HG02678 (cell line): Measurements from ENCODE around the gene CLASP2.
"Not testable (repeated sequence)": the region's sequence is repeated elsewhere in the genome, so short reads cannot be mapped to it uniquely, and the experiment has no call there.

Experiments
- ATAC-seq: cut with Tn5 transposase; IDR thresholded peaks from one replicate; pipeline ENCODE4 v1.9.1; 2021; ENCODE audit warnings: mild to moderate bottlenecking, moderate library complexity; ENCODE audit not compliant: unreplicated experiment

The CLASP2 gene

DNA sequence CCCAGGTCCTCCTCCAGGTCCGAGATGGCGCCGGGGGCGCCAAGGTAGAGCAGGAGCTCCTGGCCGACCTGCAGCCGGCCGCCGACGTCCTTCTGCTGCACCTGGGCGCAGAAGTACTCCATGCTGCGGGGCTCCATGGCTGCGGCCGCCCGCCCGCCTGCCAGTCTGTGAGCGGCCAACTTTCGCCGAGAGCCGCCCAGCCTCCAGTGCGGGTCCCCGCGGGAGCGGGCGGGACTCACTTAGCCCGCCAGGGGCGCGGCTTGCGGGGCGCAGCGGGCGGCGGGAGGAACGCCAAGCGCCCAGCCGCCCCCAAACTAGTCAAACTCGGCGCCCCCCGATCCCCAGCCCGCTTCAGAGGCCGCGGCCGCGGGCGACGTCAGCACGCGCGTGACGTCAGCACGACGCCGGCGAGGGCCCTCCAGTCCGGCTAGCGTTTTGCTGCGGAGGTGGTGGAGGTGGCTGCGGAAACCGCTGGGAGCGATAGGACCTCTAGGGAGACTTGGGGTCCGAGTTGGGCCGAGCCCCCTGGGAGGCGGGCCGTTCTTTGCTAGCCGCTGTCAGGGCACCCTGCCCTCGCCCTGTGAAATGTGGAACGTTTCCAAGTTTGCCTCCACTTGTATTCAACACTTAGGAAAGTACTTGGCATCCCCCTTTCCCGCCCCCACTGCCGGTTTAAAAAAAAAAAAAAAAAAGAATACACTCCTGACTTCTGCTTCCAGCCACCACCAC, at the start of gene CLASP2:
CLASP2 (minus strand) TSS at position 389 of the 729 bp plus-strand sequence; CDS start at position 137, 252 bp downstream.
- ATAC-seq = peak; percentile 96

DNA sequence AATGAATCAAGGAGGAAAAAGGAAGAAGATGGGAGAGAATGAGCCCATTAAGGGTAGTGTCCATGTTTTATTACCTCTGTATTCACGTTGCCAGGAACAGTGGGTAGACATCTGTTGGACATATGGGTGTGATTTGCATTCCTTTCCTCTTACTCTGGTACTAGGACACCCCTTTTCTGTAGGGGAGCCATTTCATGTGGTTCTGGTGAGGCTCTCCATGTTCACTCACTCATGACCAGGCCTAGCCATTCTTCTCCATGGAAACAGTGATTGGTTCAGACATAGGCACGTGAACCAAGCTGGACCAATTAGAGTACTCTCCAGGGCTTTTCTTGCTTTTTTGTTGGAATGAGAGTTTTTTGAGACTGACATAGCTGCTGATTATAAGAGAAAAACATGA, 40.8 kb upstream of the CLASP2 start:
- no peak for ATAC-seq

DNA sequence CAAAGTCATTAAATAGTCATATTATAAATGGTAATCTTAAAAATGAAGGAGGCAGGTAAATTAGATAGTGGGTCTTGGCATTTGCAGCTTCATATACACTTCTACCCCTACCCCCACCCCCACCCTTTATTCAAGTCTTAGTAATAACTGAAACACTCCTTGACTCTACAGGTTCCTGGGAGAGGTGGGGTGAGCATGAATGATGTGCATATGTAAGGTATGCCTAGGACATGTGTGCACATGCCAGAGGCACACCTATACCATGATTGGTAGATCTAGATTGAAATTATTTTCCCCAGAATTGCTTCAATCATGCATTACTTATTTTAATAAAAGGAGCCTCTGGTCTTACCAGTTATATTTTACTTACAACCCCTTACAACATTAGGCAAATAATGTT, 40.2 kb upstream of the CLASP2 start:
- ATAC-seq = no peak

DNA sequence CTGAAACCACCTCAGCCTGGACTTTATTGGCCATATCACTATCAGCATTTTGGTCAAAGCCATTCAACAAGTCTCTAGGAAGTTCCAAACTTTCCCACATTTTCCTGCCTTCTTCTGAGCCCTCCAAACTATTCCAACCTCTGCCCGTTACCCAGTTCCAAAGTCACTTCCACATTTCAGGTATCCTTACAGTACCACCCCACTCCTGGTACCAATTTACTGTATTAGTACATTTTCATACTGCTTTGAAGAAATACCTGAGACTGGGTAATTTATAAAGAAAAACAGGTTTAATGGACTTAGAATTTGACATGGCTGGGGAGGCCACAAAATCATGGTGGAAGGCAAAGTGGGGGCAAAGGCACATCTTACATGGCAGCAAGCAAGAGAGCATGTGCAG, 36.3 kb upstream of the CLASP2 start:
- not testable (repeated sequence) for ATAC-seq

DNA sequence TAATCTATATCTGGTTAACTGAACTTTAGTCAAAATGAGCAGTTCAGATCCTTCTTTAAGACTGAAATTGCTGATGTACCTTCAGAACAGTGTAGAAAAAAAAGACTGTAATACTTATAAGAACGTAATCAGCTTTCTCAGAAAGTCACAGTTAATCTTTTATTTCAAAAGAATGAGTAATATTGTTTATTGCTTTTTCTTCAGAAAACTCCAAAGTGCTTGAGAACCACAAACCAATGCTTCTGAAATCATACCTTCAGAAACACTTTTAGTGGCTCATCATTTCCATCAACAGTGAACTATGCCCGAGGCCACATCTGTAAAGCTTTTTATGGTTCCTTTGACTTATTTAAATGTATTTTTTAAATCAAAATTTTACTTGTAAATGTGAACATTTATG, 33.3 kb upstream of the CLASP2 start:
- no peak for ATAC-seq

DNA sequence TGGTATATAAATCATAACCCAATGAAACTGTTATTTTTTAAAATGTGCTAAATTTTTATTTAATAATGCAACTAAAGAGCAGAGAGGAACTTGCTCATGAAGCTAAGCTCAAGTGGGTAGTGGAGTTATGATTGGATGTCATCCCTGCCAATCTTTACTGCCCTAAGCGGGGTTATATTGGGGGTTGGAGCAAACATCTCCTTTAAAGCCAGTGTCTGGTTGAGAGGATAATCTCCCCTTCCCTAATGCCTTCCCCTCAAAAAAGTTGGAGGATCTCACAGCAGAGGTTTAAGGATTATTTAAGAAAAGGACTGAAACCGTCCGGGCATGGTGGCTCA, 32.1 kb upstream of the CLASP2 start:
- ATAC-seq = no peak

DNA sequence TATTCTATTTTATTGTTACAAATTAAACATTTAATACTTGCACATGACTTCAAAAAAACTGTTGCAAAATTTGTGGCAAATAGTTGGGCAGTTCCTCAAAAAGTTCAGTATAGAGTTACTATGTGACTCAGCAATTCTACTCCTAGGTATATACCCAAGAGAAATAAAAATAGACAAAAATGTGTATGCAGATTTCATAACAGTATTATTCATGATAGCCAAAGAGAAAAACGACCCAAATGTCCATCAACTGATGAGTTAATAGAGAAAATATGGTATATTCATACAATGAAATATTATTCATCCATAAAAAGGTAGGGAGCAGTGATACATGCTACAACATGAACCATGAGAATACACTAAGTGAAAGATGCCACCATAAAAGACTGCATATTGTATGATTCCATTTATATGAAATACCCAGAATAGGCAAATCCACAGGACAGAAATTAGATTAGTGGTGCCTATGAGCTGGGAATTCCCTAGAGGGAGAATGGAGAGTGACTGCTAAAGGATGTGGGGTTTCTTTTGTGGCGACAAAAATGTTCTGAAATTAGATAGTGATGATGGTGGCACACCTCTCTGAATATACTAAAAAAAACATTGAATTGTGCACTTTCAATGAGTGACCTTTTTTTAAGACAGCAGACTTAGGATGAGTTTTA, 31.6 kb upstream of the CLASP2 start:
- ATAC-seq = no peak

DNA sequence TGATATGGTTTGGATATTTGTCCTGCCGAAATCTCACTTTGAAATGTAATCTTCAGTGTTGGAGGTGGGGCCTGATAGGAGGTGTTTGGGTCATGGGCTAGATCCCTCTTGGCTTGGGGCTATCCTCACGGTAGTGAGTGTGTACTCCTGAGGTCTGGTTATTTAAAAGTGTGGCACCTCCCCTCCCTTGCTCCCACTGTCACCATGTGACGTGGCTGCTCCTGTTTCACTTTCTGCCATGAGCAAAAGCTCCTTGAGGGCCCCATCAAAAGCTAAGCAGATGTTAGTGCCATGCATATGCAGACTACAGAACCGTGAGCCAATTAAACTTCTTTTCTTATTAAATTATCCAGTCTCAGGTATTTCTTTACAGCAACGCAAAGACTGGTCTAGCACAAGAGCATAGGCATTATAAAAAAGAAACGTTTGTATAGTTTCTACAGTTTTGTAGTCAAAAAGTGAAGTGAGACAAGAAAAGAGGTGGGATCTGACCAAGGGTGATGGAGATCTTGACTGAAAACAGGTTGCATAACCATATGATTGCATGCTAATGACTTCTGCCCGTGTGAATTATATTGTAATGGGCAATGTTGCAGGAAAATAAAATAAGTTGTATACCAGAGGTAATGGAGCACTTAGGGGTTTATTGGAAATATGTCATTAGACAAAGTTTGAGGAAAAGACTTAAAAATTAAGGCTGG, 28.5 kb upstream of the CLASP2 start:
- peak; percentile 62 for ATAC-seq

DNA sequence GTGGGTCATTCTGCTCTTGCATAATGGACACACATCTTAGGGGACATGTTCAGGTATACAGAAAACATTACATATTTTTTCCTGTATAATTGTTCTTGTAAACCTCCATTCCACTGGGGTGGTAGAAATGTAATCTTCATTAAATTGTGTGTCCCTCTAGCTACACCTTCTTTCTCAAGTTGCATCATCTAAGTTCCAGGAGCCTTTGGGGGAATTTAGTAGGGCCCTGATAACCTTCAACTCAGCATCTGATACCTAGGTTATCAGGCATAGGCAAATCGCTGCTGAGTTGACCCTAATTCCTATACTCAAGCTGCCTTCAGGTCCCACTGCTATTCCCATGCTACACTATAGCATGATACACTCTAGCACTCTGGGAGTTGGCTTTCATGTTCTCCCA, 19.1 kb upstream of the CLASP2 start:
- ATAC-seq = no peak

DNA sequence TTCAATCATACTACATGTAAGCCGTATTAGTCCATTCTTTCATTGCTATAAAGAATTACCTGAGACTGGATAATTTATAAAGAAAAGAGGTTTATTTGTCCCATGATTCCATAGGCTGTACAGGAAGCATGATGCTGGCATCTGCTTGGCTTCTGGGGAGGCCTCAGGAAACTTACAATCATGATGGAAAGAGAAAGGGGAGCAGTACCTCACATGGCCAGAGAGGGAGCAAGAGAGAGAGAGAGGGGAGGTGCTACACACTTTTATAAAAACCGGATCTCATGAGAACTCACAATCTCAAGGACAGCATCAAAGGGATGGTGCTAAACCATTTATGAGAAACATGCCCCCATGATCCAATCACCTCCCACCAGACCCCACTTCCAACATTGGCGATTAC, 14.3 kb upstream of the CLASP2 start:
- no peak for ATAC-seq

DNA sequence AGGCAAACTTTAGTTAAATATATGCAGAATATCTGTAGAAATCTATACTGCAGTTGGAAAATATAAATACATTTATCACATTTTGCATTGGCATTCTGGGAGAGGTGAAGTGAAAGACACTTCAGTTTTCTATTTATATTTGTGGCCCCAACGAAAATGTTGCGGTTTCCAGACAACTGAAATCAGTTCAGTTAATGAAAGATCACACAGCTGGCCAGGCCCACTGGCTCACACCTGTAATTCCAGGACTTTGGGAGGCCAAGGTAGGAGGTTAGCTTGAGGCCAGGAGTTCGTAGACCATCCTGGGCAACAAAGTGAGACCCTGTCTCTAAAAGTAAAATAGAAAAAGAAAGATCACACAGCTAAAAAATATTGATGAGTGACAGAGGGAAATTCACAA, 11.9 kb upstream of the CLASP2 start:
- peak; percentile 69 for ATAC-seq

DNA sequence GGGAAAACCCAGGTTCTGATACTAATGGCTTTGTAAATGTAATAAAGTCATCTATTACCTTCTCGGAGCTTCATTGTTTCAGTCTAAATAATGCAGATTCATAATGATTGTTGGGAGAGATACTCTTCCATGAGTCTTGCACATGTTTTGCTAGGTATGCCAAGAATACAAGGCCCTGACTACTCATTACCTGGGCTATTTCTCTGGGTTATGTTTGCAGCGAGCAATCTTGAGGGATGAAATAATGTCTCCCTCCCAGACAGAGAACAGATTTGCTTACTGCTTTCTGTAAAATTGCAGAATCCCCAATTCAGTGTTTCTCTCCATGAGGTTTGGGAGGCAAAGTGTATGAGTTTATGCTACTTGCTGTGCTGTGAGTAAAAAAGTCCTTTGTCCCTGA, 6.2 kb upstream of the CLASP2 start:
- ATAC-seq = no peak

DNA sequence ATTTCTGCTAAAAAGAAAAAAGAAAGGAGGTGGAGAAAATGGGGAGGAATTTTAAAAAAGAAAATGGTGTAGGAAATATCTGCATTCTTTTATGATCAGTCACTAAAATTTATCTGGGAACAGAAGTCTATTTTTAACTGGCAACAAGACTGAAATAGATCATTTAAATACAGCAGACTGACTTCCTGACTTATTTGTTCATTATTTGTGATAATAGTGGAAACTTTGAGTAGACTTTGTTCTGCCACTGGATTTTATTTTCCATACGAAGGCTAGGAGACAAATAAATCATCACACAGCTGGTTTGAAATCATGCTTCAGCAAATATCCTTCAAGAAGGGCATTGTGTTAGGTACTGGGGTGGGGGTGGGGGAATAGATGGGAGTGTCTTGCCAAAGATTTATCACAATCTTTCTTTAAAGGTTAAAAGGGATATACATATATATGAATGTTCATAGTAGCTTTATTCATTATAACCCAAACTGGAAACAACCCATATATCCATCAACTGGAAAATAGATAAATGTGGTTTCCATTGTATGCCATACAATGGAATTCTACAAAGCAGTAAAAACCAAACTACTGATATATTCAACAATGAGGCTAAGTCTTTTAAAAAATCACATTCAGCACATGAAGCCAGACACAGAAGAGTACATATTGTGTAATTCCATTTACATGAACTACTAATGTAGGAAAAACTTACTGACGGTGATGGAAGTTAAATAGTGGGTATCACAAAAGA, 4.7 kb upstream of the CLASP2 start:
- ATAC-seq = no peak

DNA sequence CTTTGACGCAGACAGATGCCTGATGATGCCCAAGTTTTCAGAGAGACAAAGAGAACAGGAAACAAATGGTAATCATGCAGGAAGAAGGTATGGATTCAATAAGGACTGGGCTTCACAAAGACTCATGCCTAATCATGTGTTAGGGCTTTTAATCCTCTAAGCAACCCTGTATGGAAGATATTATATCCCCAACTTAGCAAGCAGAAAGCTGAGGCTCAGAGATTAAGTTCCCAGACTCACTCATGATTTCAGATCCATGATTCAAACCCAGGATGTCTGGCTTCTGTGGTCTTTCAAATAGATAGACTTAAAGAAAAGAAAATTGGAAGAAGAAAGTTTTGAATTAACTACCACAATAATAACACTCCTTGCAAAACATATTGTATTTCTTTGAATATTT, 4.1 kb upstream of the CLASP2 start:
- ATAC-seq = no peak

DNA sequence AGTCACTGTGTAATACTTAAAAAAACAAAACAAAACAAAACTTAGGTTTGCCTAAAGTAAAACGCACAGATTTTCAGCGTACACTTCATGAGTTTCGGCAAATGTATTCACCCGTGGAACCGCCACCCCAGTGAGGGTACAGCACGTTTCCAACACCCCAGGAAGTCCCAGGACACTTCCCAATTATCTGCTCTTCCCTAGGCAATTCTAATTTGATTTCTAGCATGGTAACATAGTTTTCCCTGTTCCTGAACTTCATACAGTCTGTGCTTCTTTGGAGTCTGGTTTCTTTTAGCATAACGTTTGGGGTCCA, 497 bp upstream of the CLASP2 start:
- no peak for ATAC-seq

DNA sequence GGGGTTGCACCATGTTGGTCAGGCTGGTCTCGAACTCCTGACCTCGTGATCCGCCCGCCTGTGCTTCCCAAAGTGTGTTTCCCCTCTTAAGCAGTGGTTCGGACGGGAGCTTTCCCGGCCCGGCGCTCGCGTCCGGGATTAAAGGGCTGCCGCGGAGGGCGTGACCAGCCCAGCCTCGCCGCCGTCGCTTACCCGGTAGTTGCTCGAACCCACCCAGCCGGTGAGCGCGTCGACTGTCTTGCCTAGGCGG, 513 bp downstream of the CLASP2 start:
- peak; percentile 53 for ATAC-seq

DNA sequence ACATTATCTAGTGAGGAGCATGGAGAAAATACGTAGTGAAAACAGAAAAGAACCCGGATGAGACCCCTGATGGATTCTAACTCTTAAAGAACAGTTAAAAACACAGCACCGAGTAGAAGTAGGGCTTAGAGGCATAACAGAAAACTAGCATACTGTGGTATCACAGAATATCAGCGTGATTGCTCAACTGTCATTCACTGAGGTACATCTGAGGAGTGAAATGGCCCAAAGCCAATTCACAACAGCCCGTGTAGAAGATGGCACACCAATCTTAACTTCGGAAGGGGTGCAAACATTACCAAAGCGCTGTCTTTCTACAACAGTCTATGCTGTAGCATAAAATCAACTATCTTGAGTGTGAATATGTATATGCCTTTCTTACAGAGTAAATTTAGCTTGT, 1.8 kb downstream of the CLASP2 start:
- ATAC-seq = no peak

DNA sequence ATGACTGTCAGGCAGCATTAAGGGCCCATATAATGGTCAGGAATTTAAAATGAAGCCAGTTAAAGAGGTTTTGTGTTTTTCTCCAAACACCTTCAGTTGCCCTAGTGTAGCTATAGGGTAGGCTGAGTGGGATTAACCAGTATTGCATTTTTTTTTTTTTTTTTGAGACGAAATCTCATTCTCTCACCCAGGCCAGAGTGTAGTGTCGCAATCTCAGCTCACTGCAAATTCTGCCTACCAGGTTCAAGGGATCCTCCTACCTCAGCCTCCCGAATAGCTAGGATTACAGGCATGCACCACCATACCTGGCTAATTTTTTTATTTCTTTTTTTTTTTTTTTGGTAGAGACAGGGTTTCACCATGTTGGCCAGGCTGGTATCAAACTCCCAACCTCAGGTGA, 7.0 kb downstream of the CLASP2 start:
- no peak for ATAC-seq

DNA sequence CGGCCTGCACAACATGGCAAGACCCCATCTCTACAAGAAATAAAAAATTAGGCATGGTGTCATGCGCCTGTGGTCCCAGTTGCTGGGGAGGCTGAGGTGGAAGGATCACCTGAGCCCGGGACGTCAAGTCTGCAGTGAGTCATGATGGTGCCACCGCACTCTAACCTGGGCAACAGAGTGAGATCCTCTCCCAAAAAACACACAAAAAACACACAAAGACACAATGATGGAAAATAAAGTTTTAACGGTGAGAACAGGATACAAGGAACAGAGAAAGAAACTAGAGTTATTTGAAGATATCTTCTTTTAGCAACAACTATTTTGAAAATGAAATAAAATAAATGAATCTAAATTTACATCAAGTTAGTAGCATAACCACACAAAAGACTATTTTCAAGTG, 12.0 kb downstream of the CLASP2 start:
- ATAC-seq = no peak

DNA sequence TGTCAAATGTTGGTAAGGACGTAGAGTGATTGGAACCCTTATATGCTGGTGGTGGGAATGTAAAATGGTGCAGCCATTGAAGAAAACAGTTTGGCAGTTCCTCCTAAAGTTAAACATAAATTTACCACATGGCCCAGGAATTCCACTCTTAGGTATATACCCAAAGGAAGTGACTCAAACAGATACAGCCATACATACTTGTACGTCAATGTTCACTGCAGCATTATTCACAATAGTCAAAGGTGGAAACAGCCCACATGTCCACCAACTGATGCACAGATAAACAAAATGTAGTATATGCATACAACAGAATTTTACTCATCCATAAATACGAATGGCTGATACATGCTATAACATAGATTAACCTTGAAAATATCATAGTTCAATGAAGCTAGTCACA, 13.2 kb downstream of the CLASP2 start:
- no peak for ATAC-seq

DNA sequence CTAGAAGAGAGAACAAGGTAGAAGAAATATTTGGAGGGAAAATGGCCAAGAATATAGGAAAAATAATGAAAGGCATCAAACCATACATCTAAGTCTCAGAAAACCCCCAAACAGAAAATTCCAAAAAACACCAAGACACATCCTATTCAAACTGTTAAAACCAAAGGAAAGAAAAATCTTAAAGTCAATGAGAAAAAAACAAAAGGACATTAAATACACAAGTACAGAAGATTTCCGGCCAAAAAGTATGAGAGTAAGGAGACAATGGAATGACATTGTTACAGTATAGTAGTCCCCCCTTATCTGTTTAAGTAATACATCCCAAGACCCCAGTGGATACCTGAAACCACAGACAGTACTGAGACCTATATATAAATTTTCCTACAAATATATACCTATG, 18.8 kb downstream of the CLASP2 start:
- ATAC-seq = no peak

DNA sequence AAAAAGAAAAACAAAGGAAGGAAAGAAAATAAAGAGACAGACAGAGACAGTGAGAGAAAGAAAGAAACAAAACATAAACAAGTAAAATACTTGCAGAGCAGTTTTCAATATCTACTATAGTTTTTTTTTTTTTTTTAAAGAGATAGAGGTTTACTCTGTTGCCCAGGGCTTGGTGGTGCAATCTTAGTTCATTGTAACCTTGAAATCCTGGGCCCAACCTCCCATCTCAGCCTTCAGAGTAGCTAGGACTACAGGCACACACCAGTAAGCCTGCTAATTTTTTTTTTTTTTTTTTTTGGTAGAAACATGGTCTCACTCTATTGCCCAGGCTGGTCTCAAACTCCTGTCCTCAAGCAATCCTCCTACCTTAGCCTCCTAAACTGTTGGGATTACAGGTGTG, 23.1 kb downstream of the CLASP2 start:
- no peak for ATAC-seq
